Thoracic aorta (tissue), 2 donors: ENCODE results near the gene PITRM1. TPM values are rescaled to one million over a fixed set of nuclear protein-coding genes. Genes with fewer than 3 reads are reported as not detected.

Source experiments
- ATAC-seq: fragments of 150-250 bp; one replicate; pipeline ENCODE4 v1.8.0; 2017; ENCODE audit warnings: low read depth; ENCODE audit not compliant: insufficient number of reproducible peaks, low FRiP score
- DNase-seq: peaks from one replicate; pipeline ENCODE4 v3.0.0-alpha.2; 2020; ENCODE audit warnings: low spot score
- H3K27ac ChIP-seq, 2 donors: fragments of 200-600 bp; sonication (generic); 1 replicate in 1 of 2; 2 replicates in 1 of 2; pipeline ENCODE4 v1.5.1; 2016; ENCODE audit warnings: mild to moderate bottlenecking in 2 of 2, moderate library complexity in 2 of 2
- H3K27me3 ChIP-seq: fragments of 200-600 bp; sonication (generic); replicated peaks from 2 replicates; pipeline ENCODE4 v1.6.0; 2016; ENCODE audit warnings: mild to moderate bottlenecking; ENCODE audit not compliant: insufficient read depth
- H3K36me3 ChIP-seq: fragments of 200-600 bp; sonication (generic); one replicate; pipeline ENCODE4 v1.5.1; 2016
- H3K4me1 ChIP-seq, 2 donors: fragments of 200-600 bp; sonication (generic); 1 replicate in 1 of 2; 2 replicates in 1 of 2; pipeline versions ENCODE4 v1.5.1 to v1.6.0; 2016; ENCODE audit warnings: low read depth in 2 of 2, mild to moderate bottlenecking in 1 of 2; ENCODE audit not compliant: control insufficient read depth in 1 of 2
- H3K4me3 ChIP-seq: fragments of 200-600 bp; sonication (generic); 2 replicates; pipeline ENCODE4 v1.5.1; 2016; ENCODE audit warnings: mild to moderate bottlenecking
- H3K9me3 ChIP-seq: fragments of 200-600 bp; sonication (generic); 2 replicates; pipeline ENCODE4 v1.5.1; 2016
- CTCF ChIP-seq: fragments of 200-600 bp; sonication (generic); IDR thresholded peaks from one replicate; pipeline ENCODE4 v1.5.1; 2019; ENCODE audit warnings: antibody characterized with exemption
- total RNA-seq, 2 donors: library from RNA; depleted of rRNA; stranded (reverse); fragments of >200 nt; gene quantifications; one replicate each; pipeline versions ENCODE4 v1.1.0 to v1.2.3, GENCODE V29; 2016

PITRM1 gene
- total RNA-seq, 2 donors from 2014 or later, result 104 to 125 TPM

- no peaks in the 10 kb centered on the region for H3K27me3 ChIP-seq
- DNase-seq (no peak), ATAC-seq (no peak)
- H3K4me3 ChIP-seq, result no peak overlapping the region
- no peaks in the 10 kb centered on the region for H3K4me1 ChIP-seq
- no peak overlapping the region for H3K27ac ChIP-seq
- TF ChIP-seq CTCF, result no peak
- no peaks in the 10 kb centered on the region for H3K9me3 ChIP-seq
- peaks cover 81% of the 10 kb centered on the region for H3K36me3 ChIP-seq
These were observed 24.5 kb downstream of the PITRM1 start for GRCh38 chr10:3148041-3148440.

GRCh38 chr10:3147117-3147820 is 25.3 kb downstream of the PITRM1 start:
- no peak overlapping the region for H3K4me3 ChIP-seq
- no peaks in the 10 kb centered on the region for H3K4me1 ChIP-seq
- ATAC-seq (no peak), DNase-seq (no peak)
- TF ChIP-seq CTCF, result no peak
- H3K27me3 ChIP-seq, result no peaks in the 10 kb centered on the region
- H3K27ac ChIP-seq, result no peak overlapping the region
- H3K9me3 ChIP-seq, result no peaks in the 10 kb centered on the region
- peaks cover 84% of the 10 kb centered on the region for H3K36me3 ChIP-seq

- Histone ChIP-seq H3K9me3 (no peaks in the 10 kb centered on the region), H3K4me1 (peaks cover 0 to 3% of the 10 kb centered on the region in 2 donors), H3K27me3 (no peaks in the 10 kb centered on the region), H3K36me3 (peaks cover 90% of the 10 kb centered on the region), H3K4me3 (no peak overlapping the region), H3K27ac (no peak overlapping the region)
- DNase-seq (no peak), ATAC-seq (no peak)
- no peak for TF ChIP-seq CTCF
These were observed 26.3 kb downstream of the PITRM1 start for GRCh38 chr10:3146289-3146688.

- H3K9me3 ChIP-seq, result no peaks in the 10 kb centered on the region
- H3K4me3 ChIP-seq, result no peak overlapping the region
- no peak overlapping the region for H3K27ac ChIP-seq
- ATAC-seq (no peak), DNase-seq (no peak)
- peaks cover 83% of the 10 kb centered on the region for H3K36me3 ChIP-seq
- peaks cover 6 to 12% of the 10 kb centered on the region in 2 donors for H3K4me1 ChIP-seq
- H3K27me3 ChIP-seq, result no peaks in the 10 kb centered on the region
- TF ChIP-seq CTCF, result no peak
These were observed 27.2 kb downstream of the PITRM1 start for GRCh38 chr10:3145366-3145765.

GRCh38 chr10:3143791-3144434 is 28.7 kb downstream of the PITRM1 start:
- Histone ChIP-seq H3K36me3 (peaks cover 82% of the 10 kb centered on the region), H3K4me1 (peaks cover 13 to 21% of the 10 kb centered on the region in 2 donors), H3K27me3 (no peaks in the 10 kb centered on the region), H3K4me3 (no peak overlapping the region), H3K9me3 (no peaks in the 10 kb centered on the region), H3K27ac (no peak overlapping the region)
- ATAC-seq (no peak), DNase-seq (no peak)
- TF ChIP-seq CTCF, result no peak
